Eye (tissue), 1 donor: Measurements from ENCODE around the gene PITPNM1.

Experiments used
- DNase-seq: peaks from one replicate; pipeline ENCODE4 v3.0.0-alpha.2; 2015

PITPNM1 gene

GRCh38 chr11:67501854-67502253 lies 3.3 kb downstream of the PITPNM1 start:
- no peak for DNase-seq

GRCh38 chr11:67500831-67501715 lies 4.1 kb downstream of the PITPNM1 start:
- DNase-seq = no peak

DNA sequence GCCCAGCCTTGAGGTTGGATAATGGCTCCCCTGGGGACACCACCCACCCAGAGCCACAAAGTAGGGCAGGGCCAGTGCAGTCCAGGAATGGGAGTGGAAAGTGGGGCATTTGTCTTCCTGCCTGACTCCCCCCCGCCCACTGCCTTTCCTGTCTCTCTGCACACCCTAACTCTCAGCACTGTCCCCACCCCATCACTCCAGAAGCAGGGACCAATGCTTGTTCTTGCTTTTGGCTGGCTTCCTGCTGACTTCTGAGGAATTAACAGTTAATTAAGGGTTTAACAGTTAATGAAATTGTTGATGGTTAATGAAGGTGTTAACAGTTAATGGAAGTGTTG lies 4.7 kb downstream of the PITPNM1 start:
- DNase-seq = no peak

DNA sequence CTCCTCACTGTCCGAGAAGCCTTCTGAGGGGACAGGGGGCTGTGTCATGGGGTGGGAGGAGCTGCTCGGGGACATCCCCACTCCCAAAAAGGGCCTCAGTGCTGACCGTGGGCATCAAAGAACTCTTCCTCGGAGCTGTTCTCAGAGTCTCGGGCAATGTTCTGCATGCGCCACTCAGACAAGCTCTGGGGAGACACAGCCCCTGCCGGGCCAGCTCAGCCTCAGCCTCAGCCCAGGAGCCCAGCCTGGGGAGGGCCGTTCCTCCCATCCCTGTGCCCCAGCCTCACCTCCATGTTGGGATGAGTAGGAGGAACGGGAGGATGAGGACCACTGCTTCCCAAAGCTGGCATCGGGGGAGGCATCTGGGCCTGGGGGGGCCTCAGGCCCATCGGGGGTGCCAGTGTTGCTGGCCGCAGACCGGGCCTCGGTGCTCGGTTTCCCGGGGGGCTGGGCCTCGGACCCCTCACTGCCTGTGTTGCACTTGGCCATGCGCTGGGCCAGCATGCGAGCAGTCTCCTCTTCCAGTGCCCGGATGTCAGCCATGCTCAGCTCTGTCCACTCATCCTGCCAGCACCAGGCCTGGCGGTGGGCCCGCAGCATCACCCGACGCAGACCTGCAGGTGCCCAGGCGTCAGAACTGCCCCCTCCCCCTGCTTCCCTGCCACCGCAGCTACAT lies 5.2 kb downstream of the PITPNM1 start:
- DNase-seq = no peak

GRCh38 chr11:67498544-67498972 lies 6.6 kb downstream of the PITPNM1 start:
- no peak for DNase-seq

DNA sequence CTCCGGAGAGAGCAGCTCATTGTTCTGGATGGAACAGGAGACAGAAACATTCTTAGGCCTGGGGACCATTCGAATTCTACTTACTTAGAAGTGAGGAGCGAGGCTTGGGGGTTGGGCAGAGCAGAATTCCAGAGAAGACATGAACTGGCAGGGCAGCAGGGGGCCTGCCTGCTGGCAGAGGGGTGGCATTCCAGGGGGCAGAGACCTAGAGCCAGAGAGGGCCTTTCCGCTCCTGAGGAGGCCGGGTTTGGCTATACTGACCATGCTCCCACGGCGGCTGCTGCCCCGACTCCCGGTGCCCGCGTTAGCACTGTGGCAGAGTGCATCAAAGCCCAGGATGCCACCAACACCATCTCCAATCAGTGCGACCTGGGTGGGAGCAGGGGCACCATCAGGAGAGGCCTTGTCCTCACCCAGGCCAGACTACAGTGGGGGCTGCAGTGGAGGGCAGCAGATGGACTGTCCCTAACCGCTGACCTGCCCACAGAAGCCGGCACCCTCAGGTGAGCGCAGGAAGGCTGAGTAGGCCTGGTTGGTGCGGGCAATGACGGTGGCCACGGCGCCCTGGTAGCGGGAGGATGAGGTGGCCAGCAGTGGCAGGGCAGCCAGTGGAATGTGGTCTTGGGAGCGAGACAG lies 7.4 kb downstream of the PITPNM1 start:
- no peak for DNase-seq

DNA sequence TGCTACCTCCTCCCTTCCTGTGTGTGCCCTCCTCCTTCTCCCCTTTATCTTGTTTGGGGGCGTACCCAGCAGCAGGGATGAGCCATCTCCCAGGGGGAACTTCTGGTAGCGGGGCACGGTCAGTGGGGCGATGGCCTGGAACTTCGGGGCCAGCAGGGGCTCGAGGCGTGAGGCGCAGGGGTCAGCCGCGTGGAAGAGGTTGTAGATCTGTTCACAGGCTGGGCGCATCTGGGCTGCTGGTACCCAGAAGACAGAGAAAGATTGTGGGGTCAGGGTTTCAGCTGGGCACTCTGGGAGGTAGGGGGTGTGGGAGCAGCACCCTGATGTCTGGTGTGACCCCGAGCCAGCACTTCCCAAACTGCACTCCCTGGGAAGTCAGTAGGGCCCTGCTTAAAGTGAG lies 9.1 kb downstream of the PITPNM1 start:
- DNase-seq = no peak

- DNase-seq = no peak
These were observed 9.7 kb downstream of the PITPNM1 start for GRCh38 chr11:67495234-67496005.

DNA sequence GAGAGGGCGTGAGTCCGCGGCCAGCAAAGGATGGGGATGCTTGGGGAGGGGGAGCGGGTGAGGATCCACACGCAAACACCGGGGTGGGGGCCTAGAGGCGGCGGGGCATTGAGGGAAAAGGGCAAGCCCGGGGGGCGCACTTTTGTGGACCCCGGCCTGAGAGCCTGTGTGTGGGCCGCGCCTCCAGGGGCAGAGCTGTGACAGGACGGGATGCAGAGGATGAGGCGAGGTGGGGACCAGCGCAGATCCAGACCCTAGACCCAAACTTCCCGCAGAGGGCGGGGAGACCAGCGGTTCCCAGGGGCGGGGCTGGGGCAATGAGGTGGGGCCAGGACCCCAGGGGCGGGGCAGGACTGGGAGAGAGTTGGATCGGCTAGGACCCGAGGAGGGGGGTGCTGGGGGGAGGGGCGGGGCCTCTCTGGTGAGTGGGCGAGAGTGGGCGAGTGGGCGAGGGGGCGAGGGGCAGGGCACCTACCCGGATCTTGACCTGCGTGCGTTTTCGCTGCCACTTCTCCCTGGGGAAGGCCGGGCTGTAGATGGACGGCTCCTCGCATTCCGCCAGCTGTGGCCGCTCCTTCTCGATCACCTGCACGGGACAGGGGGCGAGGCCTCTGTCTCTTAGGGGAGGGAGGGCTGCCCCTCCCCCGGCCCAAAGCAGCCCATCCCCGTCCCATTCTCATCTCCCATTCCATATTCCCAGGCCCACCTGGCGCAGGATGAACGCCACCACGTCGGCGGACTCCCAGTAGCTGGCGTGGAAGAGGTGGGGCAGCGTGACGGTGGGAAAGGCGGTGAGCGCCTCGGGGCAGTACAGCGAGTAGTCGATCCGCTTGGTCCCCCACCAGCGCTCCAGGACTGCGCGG lies 10.6 kb downstream of the PITPNM1 start:
- DNase-seq = no peak

DNA sequence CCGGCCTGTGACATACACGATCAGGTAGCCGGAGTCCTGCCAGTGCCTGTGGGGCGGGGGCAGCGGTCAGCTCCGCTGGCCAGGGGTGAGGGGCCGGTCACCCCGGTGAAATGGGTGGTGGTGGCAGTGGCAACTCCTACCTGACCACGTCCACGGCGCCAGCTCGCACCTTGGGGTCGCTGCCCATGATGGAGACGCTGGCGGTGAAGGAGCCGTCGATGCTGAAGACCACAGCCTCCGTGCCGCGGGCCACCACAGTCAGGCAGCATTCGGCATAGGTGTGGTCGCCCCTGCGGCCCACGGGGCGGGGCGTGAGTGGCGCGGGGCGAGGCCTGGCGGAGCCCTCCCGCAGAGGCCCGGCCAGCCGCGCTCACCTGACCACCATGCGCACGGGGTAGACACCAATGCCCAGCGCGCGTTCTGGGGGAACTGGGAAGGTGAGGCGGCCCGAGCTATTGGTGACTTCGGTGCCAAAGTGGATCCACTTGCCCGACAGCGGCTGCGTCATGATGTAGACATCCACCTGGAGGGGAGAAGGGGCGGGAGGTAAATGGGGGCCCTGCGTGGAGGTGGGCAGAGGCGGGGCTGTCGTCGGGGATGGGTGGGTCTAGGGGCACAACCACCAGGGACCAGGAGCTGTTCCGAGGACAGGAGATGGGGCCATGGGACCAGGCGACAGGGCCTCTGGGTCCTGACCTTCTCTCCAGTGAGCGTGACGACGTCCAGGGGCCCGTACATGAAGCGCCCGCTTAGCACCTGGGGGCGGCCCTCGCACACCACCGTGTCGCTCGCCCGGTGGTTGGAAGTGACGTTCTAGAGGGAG lies 11.4 kb downstream of the PITPNM1 start:
- no peak for DNase-seq

DNA sequence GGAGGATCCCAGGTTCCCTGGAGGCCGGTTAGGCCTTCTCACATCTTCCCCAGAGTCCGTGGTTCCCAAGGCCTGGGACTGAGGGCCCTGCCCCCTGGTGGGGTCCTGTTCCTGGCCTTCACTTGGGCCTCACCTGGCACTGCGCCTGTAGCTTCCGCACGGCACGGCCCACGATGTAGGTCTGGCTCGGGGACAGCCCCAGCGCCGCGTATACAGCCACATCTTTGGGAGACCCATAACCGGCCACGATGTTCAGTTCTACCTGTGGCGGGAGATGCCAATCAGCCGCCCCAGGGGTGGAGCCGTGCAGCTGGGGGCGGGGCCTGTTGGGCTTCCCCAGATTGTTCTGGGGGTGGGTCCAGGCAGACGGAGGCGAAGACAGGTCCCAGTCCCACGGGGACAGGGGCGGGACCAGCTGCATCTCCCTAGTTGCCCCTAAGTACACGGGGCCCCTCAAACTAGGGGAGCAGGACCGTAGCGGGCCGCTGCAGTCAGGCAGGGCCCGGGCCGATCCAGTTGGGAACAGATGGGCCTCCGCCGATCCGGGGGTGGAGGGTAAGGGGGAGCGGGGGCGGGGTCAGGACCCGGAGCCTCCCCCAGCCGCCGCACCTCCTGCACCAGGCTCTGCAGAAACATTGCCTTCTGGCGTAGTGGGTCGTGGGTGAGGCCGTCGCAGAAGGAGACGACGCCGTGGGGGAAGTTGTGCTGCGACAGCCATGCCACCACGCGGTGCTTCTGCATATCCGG lies 12.2 kb downstream of the PITPNM1 start:
- DNase-seq = no peak

DNA sequence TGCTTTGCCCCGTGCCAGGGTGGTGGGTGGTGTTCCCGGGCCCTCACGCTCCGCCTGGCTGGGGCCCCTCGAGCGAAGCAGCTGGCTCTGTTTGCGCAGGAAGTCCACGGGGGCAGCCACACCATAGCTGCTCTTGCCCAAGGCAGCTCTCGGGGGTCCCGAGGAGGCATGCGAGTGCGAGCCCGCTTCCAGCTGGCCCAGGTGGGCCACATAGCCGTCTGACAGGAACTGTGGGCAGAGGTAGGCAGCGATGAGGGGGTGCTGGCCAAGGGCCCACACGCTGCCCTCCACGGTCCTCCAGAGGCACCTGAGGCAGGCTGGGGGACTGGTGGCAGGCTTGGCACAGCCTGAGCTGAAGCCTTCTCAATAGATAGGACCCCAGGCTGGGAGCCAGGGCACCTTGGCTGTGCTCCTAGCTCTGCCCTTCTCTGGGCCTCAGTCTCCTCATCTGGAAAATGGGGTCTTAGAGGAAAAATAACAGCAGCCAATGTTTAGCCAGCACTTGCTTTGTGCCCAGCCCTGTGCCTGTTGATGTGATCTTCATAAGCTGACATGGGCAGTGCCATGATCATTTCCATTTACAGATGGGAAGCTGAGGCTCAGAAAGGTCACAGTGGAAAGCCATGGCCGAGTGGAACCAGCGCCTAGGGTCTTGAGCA lies 13.0 kb downstream of the PITPNM1 start:
- DNase-seq = no peak

DNA sequence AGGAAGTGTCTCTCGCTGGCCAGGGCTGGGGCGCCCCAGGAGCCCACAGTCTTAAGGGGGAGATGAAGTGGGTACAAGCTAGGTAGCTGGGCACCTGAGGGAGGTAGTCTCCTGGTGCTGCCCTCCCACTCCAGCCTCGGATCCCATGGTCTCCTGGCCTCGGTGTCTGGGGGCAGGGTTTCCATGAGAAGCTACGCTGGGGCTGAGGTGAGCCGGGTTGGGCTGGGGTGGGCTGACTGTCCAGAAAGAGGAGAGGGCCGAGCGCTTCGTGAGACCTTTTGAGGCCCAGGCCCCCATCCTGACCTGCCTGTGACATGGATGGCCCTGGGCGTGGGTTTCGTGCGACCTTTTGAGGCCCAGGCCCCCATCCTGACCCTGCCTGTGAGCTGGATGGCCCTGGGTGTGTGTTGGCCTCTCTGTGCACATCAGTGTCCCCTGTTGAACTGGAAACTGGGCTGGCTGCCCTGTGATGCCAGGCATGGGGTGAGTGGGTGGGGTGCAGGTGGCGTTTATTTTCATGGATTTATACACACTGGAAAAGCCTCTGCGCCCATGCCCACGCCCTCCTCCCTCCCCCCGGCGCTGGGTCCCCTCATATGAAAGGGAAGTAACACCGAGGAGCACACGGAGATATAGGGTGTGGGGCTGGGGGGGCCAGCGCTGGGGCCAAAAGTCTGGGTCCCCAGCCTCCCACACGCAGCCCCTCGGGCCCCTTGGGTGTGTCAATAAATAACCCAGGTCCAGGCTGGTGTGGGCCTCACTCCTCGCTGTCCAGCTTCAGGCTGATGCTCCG lies 13.7 kb downstream of the PITPNM1 start:
- DNase-seq = no peak

- no peak for DNase-seq
These were observed 14.5 kb downstream of the PITPNM1 start for GRCh38 chr11:67490727-67491065.

DNA sequence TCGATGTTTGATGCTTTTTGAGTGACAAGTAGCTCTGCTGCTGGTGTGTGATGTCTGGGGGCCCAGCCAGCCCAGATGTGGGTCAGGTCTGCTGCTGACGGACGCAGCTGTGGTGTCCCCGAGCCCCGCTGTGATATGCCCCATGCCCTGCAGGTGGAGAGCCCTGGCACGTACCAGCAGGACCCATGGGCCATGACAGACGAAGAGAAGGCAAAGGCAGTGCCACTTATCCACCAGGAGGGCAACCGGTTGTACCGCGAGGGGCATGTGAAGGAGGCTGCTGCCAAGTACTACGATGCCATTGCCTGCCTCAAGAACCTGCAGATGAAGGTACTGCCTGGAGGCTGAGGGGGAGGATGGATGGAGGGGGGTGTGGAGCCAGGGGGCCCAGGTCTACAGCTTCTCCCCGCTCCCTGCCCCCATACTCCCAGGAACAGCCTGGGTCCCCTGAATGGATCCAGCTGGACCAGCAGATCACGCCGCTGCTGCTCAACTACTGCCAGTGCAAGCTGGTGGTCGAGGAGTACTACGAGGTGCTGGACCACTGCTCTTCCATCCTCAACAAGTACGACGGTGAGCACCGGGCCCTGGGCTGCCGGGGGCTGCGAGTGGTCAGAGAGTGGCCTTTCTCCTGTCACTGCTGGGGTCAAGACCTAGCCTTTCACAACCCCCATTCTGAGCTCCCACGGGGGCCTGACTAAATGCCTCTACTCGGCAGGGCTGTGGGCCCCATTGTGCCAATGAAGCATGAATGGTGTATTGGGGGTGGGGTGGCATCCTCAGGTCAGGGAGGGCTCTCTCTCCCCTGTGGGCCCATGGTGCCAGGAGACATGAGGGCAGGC lies 15.1 kb downstream of the PITPNM1 start:
- DNase-seq = no peak

DNA sequence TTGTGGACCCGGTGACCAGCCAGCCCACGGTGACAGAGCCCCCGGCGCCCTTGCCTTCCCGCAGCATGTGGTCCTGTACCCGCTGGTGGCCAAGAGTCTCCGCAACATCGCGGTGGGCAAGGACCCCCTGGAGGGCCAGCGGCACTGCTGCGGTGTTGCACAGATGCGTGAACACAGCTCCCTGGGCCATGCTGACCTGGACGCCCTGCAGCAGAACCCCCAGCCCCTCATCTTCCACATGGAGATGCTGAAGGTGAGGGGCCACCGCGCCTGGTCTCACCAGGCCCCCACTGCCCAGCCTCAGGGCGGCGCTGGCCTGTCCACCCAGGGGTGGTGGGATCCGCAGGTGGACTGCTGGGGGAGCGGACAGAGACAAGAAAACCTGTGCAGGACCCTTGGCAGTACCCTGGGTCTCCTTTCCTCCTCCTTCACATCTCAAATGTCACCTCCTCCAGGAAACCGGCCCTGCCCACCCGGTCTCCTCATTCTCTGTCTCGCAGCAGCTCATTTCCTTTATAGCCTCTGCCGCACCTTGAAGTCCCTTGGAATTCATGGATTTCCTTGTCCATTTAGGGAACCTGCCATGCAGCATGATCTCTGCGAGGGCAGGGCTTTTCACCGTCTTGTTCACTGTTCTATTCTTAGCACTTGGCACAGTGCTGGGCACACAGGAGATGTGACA lies 15.8 kb downstream of the PITPNM1 start:
- DNase-seq = no peak

DNA sequence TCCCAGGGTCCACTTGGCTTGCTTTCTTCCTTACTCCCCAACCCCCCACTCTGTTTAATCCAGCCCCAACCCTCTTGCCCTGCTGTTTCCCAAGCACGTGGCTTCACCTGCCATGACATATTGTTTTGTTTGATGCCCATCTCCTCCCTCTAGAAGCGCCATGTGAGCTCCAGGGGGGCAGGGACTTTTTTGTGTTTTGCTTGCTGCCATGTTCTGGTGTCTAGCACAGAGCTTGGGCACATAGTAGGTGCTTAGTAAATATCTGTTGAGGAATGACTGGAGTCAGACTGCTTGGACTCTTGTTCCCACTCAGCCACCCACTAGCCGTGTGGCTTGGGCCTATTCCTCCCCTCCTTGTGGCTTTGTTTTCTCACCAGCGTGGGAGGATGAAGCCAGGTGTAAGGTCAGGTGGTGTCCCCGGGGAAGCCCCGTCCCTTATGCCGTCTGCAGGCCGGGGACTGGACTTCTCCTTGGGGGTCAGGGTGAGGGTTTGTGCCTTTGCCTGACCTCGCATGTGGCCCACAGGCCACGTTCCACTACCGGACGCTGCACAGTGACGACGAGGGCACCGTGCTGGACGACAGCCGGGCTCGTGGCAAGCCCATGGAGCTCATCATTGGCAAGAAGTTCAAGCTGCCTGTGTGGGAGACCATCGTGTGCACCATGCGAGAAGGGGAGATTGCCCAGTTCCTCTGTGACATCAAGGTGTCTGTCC lies 18.5 kb downstream of the PITPNM1 start:
- DNase-seq = no peak
